GM13976 (cell line): ENCODE measurements around the gene ZNF878.

Experiments used
- DNase-seq: peaks from one replicate; pipeline ENCODE4 v3.0.0; 2012; ENCODE audit warnings: low spot score
- in situ Hi-C: fragments of 300-500 bp; cut with MboI; formaldehyde crosslinking; loops from one replicate; pipeline ENCODE4 v1.12.0; 2022; ENCODE audit warnings: low sequenced_read_pairs, mixed read lengths, inconsistent platforms; ENCODE audit not compliant: unreplicated experiment
- TF ChIP-seq, protein P1 (sequence below): IDR thresholded peaks from 2 replicates; pipeline ENCODE4 v1.5.1; 2012; ENCODE audit warnings: borderline replicate concordance, mild to moderate bottlenecking; ENCODE audit not compliant: insufficient read depth; ENCODE audit errors: extremely low read depth, missing control alignments, control extremely low read depth

The ZNF878 gene

GRCh38 chr19:12052497-12053169 is at the start of gene ZNF878:
TSS of gene ZNF878 (minus strand) at chr19:12052961. CDS start at chr19:12052801, 160 bp downstream.
- DNase-seq: peak; percentile 88
- TF ChIP-seq, protein P1, sequence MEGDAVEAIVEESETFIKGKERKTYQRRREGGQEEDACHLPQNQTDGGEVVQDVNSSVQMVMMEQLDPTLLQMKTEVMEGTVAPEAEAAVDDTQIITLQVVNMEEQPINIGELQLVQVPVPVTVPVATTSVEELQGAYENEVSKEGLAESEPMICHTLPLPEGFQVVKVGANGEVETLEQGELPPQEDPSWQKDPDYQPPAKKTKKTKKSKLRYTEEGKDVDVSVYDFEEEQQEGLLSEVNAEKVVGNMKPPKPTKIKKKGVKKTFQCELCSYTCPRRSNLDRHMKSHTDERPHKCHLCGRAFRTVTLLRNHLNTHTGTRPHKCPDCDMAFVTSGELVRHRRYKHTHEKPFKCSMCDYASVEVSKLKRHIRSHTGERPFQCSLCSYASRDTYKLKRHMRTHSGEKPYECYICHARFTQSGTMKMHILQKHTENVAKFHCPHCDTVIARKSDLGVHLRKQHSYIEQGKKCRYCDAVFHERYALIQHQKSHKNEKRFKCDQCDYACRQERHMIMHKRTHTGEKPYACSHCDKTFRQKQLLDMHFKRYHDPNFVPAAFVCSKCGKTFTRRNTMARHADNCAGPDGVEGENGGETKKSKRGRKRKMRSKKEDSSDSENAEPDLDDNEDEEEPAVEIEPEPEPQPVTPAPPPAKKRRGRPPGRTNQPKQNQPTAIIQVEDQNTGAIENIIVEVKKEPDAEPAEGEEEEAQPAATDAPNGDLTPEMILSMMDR: peak; percentile 27
- in situ Hi-C loops: no loop called here

- TF ChIP-seq, protein P1: no peak
- in situ Hi-C loops: no loop called here
- DNase-seq: no peak
Measured at GRCh38 chr19:12098040-12098439, 45.3 kb upstream of the ZNF878 start.

DNA sequence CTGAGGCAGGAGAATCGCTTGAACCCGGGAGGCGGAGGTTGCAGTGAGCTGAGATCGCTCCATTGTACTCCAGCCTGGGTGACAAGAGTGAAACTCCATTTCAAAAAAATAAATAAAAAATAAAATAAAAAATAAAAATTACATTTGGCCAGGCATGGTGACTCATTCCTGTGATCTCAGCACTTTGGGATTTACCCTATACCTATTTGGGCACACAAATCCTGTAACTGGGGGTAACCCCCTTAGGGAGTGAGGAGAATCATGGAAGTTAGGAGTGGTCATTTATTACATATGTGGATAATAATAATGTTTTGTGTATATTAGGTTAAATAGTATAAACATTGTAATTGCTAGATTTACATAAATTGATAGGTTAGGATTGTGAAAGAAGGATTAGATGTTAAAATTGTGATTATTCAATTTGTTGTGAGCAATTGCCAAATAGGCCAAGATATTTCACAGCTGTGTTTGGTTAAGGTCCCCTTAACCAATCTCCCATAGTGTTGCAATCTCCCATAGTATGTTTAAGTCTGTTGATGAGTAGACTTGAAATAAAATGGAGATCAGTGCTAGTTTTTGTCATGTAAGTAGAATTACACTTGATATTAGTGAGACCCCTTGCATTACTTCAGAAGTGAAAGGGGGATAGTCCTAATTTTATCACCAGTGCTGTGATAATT is 42.5 kb upstream of the ZNF878 start:
- in situ Hi-C loops: no loop called here
- TF ChIP-seq, protein P1: no peak
- DNase-seq: no peak

DNA sequence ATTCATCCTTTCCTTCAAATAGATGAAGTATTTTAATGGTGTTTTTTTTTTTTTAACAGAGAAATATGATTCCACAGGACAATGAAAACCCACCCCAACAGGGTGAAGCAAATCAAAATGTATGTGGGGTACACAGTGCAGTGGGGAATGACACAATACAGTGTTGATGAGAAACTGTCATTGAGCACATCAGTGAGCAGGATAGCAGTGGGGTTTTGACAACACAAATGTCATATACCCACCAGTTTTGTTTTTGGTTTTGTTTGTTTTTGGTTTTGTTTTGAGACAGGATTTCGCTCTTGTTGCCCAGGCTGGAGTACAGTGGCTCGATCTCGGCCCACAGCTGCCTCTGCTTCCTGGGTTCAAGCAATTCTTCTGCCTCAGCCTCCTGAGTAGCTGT is 41.0 kb upstream of the ZNF878 start:
- TF ChIP-seq, protein P1: no peak
- in situ Hi-C loops: no loop called here
- DNase-seq: peak; percentile 55

DNA sequence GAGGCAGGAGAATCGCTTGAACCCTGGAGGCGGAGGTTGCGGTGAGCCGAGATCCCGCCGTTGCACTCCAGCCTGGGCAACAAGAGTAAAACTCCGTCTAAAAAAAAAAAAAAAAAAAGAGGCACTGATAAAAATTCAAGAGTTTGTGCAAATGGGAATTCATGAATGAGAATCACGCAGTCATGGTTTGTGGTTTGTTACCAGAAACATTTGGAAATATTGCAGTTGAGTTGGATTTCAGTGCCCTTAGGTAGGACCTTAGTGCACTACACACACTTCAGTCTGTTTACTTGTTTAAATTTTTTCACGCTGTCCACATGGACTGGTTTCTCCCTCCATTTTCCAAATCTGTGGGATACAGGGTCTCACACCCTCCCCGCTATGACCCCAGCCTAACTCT is 40.2 kb upstream of the ZNF878 start:
- no peak for DNase-seq
- TF ChIP-seq, protein P1: no peak
- in situ Hi-C loops: no loop called here

DNA sequence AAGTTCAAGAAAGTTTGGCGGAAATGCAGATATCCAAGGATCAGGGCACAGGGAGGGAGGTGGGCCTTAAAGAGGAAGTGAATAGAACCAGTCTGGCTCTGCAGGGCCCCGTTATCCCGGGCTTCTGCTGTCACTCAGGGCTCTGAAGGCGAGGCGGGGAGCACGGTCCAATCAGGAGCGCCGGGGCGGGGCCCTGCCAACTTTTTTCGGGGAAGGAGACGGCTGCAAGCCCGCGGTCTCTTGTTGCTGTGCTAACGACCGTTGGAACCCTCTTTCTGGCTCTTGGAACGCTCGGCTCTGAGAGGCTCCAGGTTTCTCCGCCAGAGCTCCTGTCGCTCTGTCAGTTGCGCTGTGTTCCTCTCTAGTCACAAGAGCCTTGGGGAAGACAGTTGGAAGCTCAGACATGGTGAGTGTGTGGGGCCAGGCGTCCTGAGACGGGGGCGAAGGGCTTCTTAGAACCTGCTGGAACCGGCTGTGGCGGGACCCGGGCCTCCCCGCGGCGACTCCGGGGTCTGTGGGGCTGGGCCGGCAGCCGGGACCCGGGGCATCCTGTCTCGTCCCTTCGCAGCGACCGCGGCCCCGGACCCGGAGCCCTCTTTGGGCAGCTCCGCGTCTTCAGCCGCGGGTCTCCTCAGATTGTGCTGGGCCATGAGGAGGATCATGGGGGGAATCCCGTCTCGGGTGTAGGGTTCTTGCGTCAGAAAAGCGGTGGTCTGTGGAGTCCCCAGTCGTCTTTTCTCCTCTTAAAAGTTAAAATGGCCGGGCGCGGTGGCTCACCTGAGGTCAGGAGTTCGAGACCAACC is 39.5 kb upstream of the ZNF878 start:
- in situ Hi-C loops: no loop called here
- TF ChIP-seq, protein P1: no peak
- peak; percentile 93 for DNase-seq
